Measurements from ENCODE around the gene TRPM5. TPM values are rescaled to one million over a fixed set of nuclear protein-coding genes. Genes with fewer than 3 reads are reported as not detected.

Gene TRPM5
- total and polyA plus RNA-seq, 2 donors (not counting 1 experiment from before 2014, with no cell fraction given), result 0.03 TPM; not detected in 1

DNA sequence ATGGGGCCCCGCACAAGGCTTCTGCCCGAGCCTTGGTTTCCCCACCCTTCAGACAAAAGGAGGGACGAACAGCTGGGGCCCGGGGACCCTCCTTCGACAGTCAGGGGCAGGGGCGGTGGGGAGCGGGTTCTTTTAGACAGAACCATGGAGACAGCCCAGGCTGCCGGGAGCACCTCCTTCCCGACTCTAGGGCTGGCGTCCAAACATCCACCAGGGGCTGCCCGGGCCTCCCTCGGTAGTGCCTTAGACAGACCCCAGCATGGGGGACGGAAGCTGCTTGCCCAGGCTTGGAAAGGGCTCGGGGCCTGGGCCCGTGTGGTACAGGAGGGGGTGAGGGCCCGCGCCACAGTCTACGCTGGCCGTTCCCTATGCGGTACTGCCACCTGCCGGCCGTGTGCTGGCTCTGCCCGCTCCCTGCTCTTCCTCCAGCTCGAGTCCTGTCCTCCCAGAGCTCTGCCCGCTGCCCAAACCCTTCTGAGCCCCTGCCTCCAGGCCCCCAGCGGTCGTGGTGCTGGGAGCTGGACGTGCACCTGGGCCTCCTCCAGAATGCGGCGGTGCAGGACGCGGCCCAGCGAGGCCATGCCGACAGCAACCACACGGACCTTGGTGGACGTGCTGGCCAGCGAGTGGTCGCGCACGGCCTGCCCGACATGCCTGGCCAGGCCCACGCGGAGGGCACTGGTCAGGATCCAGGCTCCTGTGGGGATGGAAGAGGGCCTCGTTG lies 23.6 kb downstream of the TRPM5 start:
- Mint-ChIP-seq H3K27ac (peak overlapping the region; percentile 3), H3K9me3 (ENCODE audit: insufficient read depth) (no peaks in the 10 kb centered on the region), H3K4me3 (no peak overlapping the region), H3K4me1 (peaks cover 3% of the 10 kb centered on the region), H3K27me3 (no peaks in the 10 kb centered on the region)
- TF ChIP-seq, protein P1, sequence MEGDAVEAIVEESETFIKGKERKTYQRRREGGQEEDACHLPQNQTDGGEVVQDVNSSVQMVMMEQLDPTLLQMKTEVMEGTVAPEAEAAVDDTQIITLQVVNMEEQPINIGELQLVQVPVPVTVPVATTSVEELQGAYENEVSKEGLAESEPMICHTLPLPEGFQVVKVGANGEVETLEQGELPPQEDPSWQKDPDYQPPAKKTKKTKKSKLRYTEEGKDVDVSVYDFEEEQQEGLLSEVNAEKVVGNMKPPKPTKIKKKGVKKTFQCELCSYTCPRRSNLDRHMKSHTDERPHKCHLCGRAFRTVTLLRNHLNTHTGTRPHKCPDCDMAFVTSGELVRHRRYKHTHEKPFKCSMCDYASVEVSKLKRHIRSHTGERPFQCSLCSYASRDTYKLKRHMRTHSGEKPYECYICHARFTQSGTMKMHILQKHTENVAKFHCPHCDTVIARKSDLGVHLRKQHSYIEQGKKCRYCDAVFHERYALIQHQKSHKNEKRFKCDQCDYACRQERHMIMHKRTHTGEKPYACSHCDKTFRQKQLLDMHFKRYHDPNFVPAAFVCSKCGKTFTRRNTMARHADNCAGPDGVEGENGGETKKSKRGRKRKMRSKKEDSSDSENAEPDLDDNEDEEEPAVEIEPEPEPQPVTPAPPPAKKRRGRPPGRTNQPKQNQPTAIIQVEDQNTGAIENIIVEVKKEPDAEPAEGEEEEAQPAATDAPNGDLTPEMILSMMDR (IDR thresholded peaks at IDR 0.05), result peak; percentile 83
- TF ChIP-seq EZH2 (IDR thresholded peaks at IDR 0.05; ENCODE audit: borderline replicate concordance, insufficient read depth, low read depth, low read length, poor library complexity, severe bottlenecking), result no peak
- H3K9ac ChIP-seq (ENCODE audit: low read length), result no peak overlapping the region
- CTCF ChIA-PET, result interaction anchor here (0.5 to 11.1 kb wide), 53 partner anchors 10 to 730 kb away, joined by 3 to 583 read pairs (median 4); partner anchors contain the start of genes ASCL2, C11orf21, CD81 and TSPAN32
- ATAC-seq (ENCODE audit: low read depth) (peak; percentile 95), DNase-seq (peak; percentile 86)
- peaks cover 0 to 2% (median 0%) of the 10 kb centered on the region in 3 donors for H3K9me3 ChIP-seq (ENCODE audit: control extremely low read depth in 1 of 3, control insufficient read depth in 2 of 3, insufficient read depth in 1 of 3, low read length in 2 of 3)
- H3K4me3 ChIP-seq (ENCODE audit: control extremely low read depth in 1 of 5, extremely low read depth in 1 of 5, insufficient read depth in 1 of 5, low read depth in 2 of 5, low read length in 4 of 5), result no peak overlapping the region
- H3K79me2 ChIP-seq (ENCODE audit: control insufficient read depth, insufficient read depth, low read length), result no peaks in the 10 kb centered on the region
- peak overlapping the region; percentile 32 for H2AFZ ChIP-seq (ENCODE audit: insufficient read depth, low read depth, low read length, poor library complexity, severe bottlenecking)
- H3K4me2 ChIP-seq (replicated peaks; ENCODE audit: low read depth, low read length, poor library complexity, severe bottlenecking), result peak overlapping the region; percentile 50
- POLR2A ChIA-PET, result interaction anchor here (0.6 to 2.5 kb wide), 4 partner anchors 20 to 118 kb away, joined by 3 to 22 read pairs (median 10); partner anchors contain the start of genes C11orf21, TSPAN32 and TSSC4
- 38% methylated on average over 42 of the region's 44 CpGs for WGBS (ENCODE audit: insufficient coverage)
- H3K27ac ChIP-seq (ENCODE audit: low read length in 2 of 2), result no peak overlapping the region
- H4K20me1 ChIP-seq (ENCODE audit: control insufficient read depth, insufficient read depth, low read length, poor library complexity, severe bottlenecking), result no peaks in the 10 kb centered on the region
- H3K27me3 ChIP-seq (replicated peaks in 1 of 4; ENCODE audit: control extremely low read depth in 1 of 4, control insufficient read depth in 3 of 4, insufficient read depth in 4 of 4, low read length in 3 of 4), result peaks cover 0 to 3% (median 0%) of the 10 kb centered on the region in 4 experiments
- intact Hi-C loops (cut with micrococcal nuclease), result loop anchor here (1.0 kb wide), 1 partner anchor 234 kb away; no protein-coding TSS in a partner anchor
- H3K36me3 ChIP-seq (replicated peaks in 1 of 2; ENCODE audit: control extremely low read depth in 1 of 2, control insufficient read depth in 1 of 2, extremely low read depth in 1 of 2, insufficient read depth in 2 of 2, low read length in 1 of 2), result no peaks in the 10 kb centered on the region
- H3K4me1 ChIP-seq (ENCODE audit: control insufficient read depth in 2 of 2, insufficient read depth in 2 of 2, low read length in 2 of 2), result peaks cover 5 to 15% of the 10 kb centered on the region in 2 donors
